ENCODE measurements around the gene ZNF333.

ZNF333 gene

GRCh38 chr19:14689598-14690503 is at the start of gene ZNF333:
TSS of gene ZNF333 (plus strand) at chr19:14690048. CDS start at chr19:14693492, 3,444 bp downstream.
- DNase-seq = peak; percentile 23

GRCh38 chr19:14648506-14648905 is 41.3 kb upstream of the ZNF333 start:
- DNase-seq = no peak

- no peak for DNase-seq
Measured at GRCh38 chr19:14649020-14649419, 40.8 kb upstream of the ZNF333 start.

GRCh38 chr19:14650161-14650560 is 39.7 kb upstream of the ZNF333 start:
- DNase-seq = no peak

GRCh38 chr19:14654786-14655560 is 34.9 kb upstream of the ZNF333 start:
- DNase-seq = no peak

GRCh38 chr19:14655726-14656125 is 34.1 kb upstream of the ZNF333 start:
- no peak for DNase-seq

GRCh38 chr19:14659874-14660489 is 29.9 kb upstream of the ZNF333 start:
- DNase-seq = no peak

- DNase-seq = no peak
Measured at GRCh38 chr19:14661372-14661924, 28.4 kb upstream of the ZNF333 start.

- DNase-seq = no peak
Measured at GRCh38 chr19:14669940-14670339, 19.9 kb upstream of the ZNF333 start.

- no peak for DNase-seq
Measured at GRCh38 chr19:14670408-14670807, 19.4 kb upstream of the ZNF333 start.

- no peak for DNase-seq
Measured at GRCh38 chr19:14672188-14672872, 17.5 kb upstream of the ZNF333 start.

- no peak for DNase-seq
Measured at GRCh38 chr19:14673088-14673487, 16.8 kb upstream of the ZNF333 start.

- DNase-seq = no peak
Measured at GRCh38 chr19:14674764-14675163, 15.1 kb upstream of the ZNF333 start, which contains the start of gene ADGRE3. TSS of gene ADGRE3 (minus strand) at chr19:14674844. CDS start at chr19:14674770, 74 bp downstream.

- no peak for DNase-seq
Measured at GRCh38 chr19:14676762-14677161, 13.1 kb upstream of the ZNF333 start.

- no peak for DNase-seq
Measured at GRCh38 chr19:14677464-14677863, 12.4 kb upstream of the ZNF333 start.

- DNase-seq = no peak
Measured at GRCh38 chr19:14678199-14678598, 11.6 kb upstream of the ZNF333 start.

- DNase-seq = no peak
Measured at GRCh38 chr19:14682084-14682483, 7.8 kb upstream of the ZNF333 start.

GRCh38 chr19:14683439-14683838 is 6.4 kb upstream of the ZNF333 start:
- DNase-seq = no peak

GRCh38 chr19:14686411-14686810 is 3.4 kb upstream of the ZNF333 start:
- DNase-seq = no peak

GRCh38 chr19:14694641-14695266 is 4.9 kb downstream of the ZNF333 start:
- DNase-seq = no peak

- DNase-seq = no peak
Measured at GRCh38 chr19:14695471-14695870, 5.6 kb downstream of the ZNF333 start.

- DNase-seq = no peak
Measured at GRCh38 chr19:14699641-14700040, 9.8 kb downstream of the ZNF333 start.

All from NCI-H2081 treated with DMSO at 0.1 percent for 48 hours (cell line).